Hematopoietic multipotent progenitor cell treated with erythropoietin and hydrocortisone succinate and interleukin-3 and kit ligand, for 15 days (in vitro differentiated cells): ENCODE measurements around the gene CCDC14.
"Not testable (repeated sequence)": the region's sequence is repeated elsewhere in the genome, so short reads cannot be mapped to it uniquely, and the experiment has no call there.

ENCODE experiments used
- DNase-seq: peaks from one replicate; pipeline ENCODE4 v3.0.0-alpha.2; 2015; ENCODE audit warnings: low spot score

CCDC14 gene

DNA sequence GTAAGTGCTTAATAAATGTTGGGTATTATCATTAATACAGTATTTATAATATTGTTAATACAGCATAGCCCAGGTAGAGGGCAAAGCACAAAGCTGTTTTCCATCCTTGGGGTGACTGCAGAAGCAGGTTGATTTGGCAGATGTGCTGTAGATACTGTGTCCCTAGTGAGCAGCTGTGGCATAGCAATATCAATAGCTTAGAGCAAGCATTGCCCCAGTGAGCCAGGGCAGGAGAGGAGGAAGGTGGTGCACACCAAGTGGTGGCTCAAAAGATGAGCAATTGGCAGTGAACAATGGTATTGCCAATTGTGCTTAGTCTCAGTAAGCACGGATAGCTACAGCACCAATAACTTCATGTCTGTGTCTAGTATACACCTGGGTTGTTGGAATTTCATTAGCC, 5.8 kb upstream of the CCDC14 start:
- not testable (repeated sequence) for DNase-seq

DNA sequence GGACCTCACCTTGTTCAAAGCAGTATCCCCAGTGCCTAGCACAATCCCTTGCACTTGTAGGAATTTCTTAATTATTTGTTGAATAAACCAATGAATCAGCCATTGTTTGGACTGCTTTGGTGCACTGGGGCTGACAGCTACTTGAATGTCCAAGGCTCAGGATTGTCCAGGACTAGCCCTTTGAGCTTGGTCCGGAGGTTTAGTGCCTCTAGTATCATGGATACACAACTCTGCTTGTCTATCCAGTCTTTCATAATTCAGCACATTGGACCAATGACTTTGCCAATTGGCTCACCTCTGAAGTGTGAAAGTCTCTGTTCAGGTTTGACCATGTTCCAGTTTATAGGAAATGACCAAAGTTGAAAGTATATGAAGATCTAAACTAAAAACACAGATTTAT, 3.8 kb upstream of the CCDC14 start:
- not testable (repeated sequence) for DNase-seq

- no peak for DNase-seq
Observed at GRCh38 chr3:123961508-123961856, 453 bp upstream of the CCDC14 start.

GRCh38 chr3:123953735-123954134, 7.3 kb downstream of the CCDC14 start:
- no peak for DNase-seq

- DNase-seq: no peak
Observed at GRCh38 chr3:123952844-123953520, 8.0 kb downstream of the CCDC14 start.

- DNase-seq: no peak
Observed at GRCh38 chr3:123951522-123952447, 9.2 kb downstream of the CCDC14 start.

DNA sequence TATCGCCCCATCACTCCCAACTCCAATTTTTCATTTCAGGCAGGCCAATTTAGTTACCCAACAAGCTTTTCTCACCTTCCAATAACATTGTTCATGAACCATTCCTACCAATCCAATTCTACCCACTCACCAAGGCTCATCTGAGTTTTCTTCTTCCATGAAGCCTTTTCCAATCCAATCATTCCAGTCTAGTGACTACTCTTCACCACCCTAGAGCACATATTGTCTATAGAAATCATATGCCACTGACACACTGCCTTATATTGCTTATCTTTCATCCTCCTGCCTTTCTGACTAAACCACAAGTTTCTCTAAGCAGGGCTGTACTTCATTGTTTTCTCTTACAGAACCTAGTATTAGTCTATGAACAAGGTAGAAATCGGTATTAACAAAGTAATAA, 11.4 kb downstream of the CCDC14 start:
- DNase-seq: no peak

DNA sequence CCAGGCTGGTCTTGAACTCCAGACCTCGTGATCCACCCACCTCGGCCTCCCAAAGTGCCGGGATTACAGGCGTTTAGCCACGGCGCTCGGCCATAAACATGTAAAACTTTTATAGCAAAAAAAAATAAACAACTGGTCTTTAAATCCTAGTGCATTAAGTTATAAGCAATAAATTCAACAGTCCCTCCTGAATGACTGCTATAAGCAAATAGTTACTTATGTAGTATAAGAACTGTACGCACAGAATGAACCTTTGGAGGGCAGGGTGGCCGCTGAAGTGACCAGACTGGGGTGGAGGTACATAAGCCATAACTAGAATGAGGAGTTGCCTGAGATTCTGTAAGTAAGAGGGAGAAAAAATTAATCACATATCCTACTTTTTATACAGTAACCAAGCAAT, 12.6 kb downstream of the CCDC14 start:
- no peak for DNase-seq

DNA sequence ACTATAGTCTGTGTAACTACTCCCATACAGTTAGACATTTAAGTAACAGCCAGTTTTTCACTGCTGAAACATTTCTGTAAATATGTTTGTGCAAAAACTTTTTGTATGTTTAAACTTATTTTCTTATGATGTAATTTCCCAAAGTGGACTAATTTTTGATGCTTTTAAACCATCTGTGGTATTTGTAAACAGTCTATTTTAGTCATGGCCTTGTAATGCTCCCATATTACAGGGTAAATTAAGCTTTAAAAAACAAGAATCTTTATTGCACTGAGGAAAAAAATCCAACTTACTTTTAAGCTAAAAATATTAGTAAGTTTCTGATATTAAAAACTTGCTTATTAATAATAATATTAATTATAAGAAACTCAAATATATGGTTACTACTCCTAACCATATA, 13.5 kb downstream of the CCDC14 start:
- DNase-seq: no peak

DNA sequence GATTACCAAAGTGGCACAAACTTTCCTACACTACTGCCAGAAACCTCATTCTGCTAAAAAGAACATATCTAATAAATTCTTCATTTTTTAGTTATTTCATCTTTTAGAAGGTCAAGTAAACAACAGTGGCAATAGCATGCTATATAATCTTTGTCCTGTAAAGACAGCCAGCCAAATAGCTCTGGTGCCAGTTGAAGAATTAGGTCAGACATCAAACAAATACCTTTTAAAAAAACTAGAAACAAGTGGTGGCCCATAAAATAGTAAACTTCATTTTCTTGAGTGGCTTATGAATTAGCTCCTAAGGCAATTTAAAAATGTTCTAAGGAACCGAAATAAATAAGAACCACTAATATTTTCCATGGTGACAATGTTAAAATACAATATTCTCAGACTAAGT, 19.5 kb downstream of the CCDC14 start:
- DNase-seq: no peak

DNA sequence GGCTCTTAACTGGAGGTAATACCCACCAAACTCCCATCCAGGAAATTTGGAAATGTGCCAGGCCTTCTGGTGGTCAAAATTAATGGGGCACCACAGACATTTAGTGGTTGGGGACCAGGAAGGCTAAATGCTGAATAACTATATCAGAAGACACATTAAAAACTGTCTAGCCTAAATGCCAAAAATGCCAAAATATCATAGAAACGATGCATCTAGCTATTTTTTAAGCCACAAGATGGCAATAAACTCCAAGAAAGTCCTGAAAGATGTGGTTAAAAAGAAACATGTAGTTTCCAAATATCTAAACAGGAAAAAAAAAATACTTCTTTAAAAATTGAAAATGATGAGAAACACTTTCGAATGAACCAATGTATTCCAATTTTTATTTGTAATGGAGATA, 19.9 kb downstream of the CCDC14 start:
- peak; percentile 15 for DNase-seq

GRCh38 chr3:123939706-123940105, 21.3 kb downstream of the CCDC14 start:
- DNase-seq: no peak

GRCh38 chr3:123936400-123936799, 24.6 kb downstream of the CCDC14 start:
- no peak for DNase-seq

GRCh38 chr3:123935830-123936229, 25.2 kb downstream of the CCDC14 start:
- DNase-seq: no peak

DNA sequence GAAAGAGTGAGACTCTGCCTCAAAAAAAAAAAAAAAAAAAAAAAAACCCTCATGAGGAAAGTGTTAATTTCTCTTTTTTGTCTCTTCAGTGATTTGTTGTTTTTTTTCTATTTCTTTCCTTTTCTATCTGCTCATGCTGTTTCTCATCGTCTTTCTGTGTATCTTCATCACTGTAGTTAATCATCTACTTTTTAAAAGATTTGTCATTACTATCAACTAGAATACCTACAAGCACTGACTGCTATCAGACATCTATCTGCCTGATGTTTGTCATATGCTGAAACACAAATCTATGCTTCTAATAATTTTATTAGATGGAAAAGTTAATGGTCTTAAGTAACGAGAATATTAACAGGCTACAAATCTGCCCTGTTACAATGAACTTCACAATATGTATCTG, 26.8 kb downstream of the CCDC14 start:
- no peak for DNase-seq

DNA sequence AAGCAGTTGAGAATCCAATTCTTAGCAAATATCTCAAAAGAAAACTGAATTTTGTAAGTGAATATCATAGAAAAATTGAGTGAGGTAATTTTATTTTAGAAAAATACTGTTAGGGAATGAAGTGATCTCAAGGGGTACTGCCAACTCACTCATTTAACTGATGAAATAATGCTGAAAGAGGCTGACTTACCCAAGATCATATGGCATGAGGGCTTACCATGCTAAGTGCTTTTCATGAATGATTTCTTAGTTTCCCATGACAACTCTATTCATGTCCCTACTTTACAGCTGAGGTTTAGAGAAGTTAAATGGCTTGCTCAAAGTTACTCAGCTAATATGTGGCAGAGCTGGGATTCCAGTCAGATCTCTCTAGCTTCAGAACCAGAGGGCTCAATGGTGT, 30.6 kb downstream of the CCDC14 start:
- no peak for DNase-seq

DNA sequence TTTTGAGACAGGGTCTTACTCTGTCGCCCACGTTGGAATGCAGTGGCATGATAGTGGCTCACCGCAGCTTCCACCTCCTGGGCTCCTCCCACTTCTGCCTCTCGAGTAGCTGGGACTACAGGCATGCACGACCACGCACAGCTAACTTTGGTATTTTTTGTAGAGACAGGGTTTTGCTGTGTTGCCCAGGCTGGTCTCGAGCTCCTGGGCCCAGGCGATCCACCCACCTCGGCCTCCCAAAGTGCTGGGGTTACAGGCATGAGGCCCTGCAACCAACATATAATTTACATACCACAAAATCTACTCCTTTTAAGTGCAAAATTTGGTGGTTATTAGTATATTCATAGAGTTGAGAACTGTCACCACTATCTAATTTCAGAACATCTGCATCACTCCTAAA, 31.7 kb downstream of the CCDC14 start:
- no peak for DNase-seq

- DNase-seq: no peak
Observed at GRCh38 chr3:123926396-123926795, 34.6 kb downstream of the CCDC14 start.

DNA sequence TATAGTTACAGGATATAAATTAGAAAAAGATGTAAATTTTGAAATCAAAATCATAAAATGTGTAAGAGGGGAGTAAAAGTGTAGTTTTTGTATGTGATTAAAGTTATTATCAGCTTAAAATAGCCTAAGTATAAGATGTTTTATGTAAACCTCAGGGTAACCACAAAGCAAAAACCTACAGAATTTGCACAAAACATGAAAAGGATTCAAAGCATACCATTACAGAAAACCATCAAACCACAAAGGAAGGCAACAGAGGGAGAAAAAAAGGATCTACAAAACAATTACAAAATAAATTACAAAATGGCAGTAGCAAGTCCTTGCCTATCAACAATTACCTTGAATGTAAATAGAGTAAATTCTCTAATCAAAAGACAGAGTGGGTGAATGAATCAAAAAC, 40.2 kb downstream of the CCDC14 start:
- no peak for DNase-seq

DNA sequence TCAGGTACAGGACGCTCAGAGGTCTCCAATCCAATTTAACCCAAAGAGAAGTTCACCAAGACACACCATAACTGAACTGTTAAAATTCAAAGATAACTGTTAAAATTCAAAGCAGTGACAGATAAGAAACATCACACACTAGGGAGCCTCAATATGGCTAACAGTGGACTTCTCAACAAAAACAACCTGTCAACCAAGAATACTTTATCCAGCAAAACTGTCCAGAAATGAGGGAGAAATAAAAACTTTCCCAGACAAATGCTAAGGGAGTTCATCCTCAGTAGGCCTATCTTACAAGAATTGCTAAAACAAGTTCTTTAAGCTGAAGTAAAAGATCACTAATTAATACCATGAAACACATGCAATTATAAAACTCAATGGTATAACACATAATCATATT, 40.6 kb downstream of the CCDC14 start:
- no peak for DNase-seq

GRCh38 chr3:123919353-123919752, 41.7 kb downstream of the CCDC14 start:
- DNase-seq: no peak

- no peak for DNase-seq
Observed at GRCh38 chr3:123914829-123915228, 46.2 kb downstream of the CCDC14 start.

GRCh38 chr3:123909785-123910184, 51.2 kb downstream of the CCDC14 start:
- no peak for DNase-seq

- no peak for DNase-seq
Observed at GRCh38 chr3:123907720-123908119, 53.3 kb downstream of the CCDC14 start.
